ENCODE data around the gene SENP3. TPM values are rescaled to one million over a fixed set of nuclear protein-coding genes. Genes with fewer than 3 reads are reported as not detected.

The SENP3 gene
- total RNA-seq, 1 experiment from 2014 or later = 52.0 TPM

DNA sequence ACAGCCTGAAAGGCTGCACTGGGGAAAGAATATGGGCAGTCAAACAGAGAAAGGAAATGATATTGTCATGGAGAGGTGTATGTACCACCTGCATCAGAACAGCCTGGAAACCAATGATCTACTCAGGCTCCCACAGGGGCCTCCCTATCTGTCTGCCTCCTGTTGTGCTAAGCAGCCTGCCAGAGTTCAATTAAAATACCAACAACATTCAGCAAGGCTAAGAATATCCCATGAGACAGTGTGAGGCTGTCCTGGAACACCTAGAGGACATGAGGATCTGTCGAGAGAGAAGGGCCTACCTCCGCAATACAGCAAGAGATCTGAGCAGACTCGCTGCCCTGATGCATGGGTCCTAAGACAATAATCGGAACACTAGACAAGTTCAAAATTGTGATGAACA is 44.6 kb downstream of the SENP3 start:
- CTCF ChIA-PET = no interaction called here
- H3K4me3 Mint-ChIP-seq (ENCODE audit: low read depth, unreplicated experiment) = no peak overlapping the region
- BruUV-seq (replicated peaks) = no TSS peak
- DNase-seq = no peak
- H3K27me3 Mint-ChIP-seq (ENCODE audit: unreplicated experiment) = no peaks in the 10 kb centered on the region
- TF ChIP-seq, protein P1, sequence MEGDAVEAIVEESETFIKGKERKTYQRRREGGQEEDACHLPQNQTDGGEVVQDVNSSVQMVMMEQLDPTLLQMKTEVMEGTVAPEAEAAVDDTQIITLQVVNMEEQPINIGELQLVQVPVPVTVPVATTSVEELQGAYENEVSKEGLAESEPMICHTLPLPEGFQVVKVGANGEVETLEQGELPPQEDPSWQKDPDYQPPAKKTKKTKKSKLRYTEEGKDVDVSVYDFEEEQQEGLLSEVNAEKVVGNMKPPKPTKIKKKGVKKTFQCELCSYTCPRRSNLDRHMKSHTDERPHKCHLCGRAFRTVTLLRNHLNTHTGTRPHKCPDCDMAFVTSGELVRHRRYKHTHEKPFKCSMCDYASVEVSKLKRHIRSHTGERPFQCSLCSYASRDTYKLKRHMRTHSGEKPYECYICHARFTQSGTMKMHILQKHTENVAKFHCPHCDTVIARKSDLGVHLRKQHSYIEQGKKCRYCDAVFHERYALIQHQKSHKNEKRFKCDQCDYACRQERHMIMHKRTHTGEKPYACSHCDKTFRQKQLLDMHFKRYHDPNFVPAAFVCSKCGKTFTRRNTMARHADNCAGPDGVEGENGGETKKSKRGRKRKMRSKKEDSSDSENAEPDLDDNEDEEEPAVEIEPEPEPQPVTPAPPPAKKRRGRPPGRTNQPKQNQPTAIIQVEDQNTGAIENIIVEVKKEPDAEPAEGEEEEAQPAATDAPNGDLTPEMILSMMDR (IDR thresholded peaks at IDR 0.05; ENCODE audit: unreplicated experiment) = no peak
- peaks cover 46% of the 10 kb centered on the region for H3K36me3 Mint-ChIP-seq (ENCODE audit: insufficient read depth, unreplicated experiment)
- H3K9me3 Mint-ChIP-seq (ENCODE audit: low read depth, unreplicated experiment) = no peaks in the 10 kb centered on the region
- H3K4me1 Mint-ChIP-seq (ENCODE audit: low read depth, unreplicated experiment) = no peaks in the 10 kb centered on the region
- no peak overlapping the region for H3K27ac Mint-ChIP-seq (ENCODE audit: unreplicated experiment)
- intact Hi-C loops (cut with micrococcal nuclease; ENCODE audit: unreplicated experiment) = no loop called here

DNA sequence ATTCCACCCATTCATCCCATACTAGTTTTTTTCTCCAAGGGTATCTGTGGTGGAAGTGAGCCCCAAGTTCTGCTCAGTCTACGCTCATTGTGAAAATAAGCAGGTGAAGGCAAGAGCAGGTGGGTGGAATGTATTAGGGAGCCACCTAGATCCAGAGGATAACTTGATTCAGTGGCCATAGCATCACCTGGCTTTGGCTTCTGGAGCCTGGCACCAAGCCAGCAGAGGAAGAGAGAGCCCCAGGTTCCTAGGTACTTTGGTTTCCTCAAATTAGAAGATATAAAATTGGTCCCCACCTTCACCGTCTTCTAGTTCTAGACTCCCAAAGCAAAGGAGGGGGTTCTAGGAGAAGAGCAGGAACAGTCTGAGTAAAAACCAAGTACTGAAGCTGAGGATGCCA is 48.9 kb downstream of the SENP3 start:
- no peak for DNase-seq
- peaks cover 23% of the 10 kb centered on the region for H3K4me1 Mint-ChIP-seq (ENCODE audit: low read depth, unreplicated experiment)
- H3K27me3 Mint-ChIP-seq (ENCODE audit: unreplicated experiment) = no peaks in the 10 kb centered on the region
- H3K27ac Mint-ChIP-seq (ENCODE audit: unreplicated experiment) = no peak overlapping the region
- H3K36me3 Mint-ChIP-seq (ENCODE audit: insufficient read depth, unreplicated experiment) = peaks cover 32% of the 10 kb centered on the region
- H3K9me3 Mint-ChIP-seq (ENCODE audit: low read depth, unreplicated experiment) = no peaks in the 10 kb centered on the region
- TF ChIP-seq, protein P1 (IDR thresholded peaks at IDR 0.05; ENCODE audit: unreplicated experiment) = no peak
- H3K4me3 Mint-ChIP-seq (ENCODE audit: low read depth, unreplicated experiment) = no peak overlapping the region
- intact Hi-C loops (cut with micrococcal nuclease; ENCODE audit: unreplicated experiment) = no loop called here
- BruUV-seq (replicated peaks) = no TSS peak
- CTCF ChIA-PET = no interaction called here

DNA sequence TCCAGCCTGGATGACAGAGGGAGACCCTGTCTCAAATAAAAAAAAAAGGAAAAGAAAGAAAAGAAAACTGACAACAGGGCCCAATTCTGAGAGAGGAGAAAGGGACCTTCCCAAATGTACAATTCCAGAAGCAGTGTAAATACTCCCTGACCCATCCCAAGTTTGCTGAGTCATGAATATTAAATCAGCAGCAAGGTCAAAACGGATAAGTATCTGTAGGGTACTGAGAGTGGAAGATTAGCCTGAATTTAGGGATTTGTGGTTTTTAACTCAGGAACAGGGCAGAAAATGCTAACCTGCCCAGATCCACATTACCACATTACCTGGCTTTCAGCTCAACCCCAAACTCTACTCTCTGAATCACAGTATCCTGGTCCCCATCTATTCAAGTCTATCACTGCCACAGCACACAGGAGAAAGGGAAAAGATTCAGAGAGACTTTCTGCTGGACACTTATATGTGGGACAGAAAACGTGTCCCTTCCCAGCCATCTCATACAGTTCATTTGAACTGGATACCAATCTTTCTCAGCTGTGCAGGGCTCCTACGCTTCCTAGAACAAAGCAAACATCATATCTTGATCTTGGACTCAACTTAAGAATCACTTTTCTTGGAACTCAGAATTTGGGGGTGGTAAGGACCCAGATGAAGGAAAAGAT is 50.0 kb downstream of the SENP3 start:
- Mint-ChIP-seq H3K27me3 (ENCODE audit: unreplicated experiment) (no peaks in the 10 kb centered on the region), H3K4me3 (ENCODE audit: low read depth, unreplicated experiment) (peak overlapping the region; percentile 78), H3K27ac (ENCODE audit: unreplicated experiment) (peak overlapping the region; percentile 11), H3K9me3 (ENCODE audit: low read depth, unreplicated experiment) (no peaks in the 10 kb centered on the region), H3K4me1 (ENCODE audit: low read depth, unreplicated experiment) (peaks cover 23% of the 10 kb centered on the region), H3K36me3 (ENCODE audit: insufficient read depth, unreplicated experiment) (peaks cover 28% of the 10 kb centered on the region)
- BruUV-seq (replicated peaks) = no TSS peak
- intact Hi-C loops (cut with micrococcal nuclease; ENCODE audit: unreplicated experiment) = no loop called here
- CTCF ChIA-PET = no interaction called here
- TF ChIP-seq, protein P1 (IDR thresholded peaks at IDR 0.05; ENCODE audit: unreplicated experiment) = no peak
- DNase-seq = no peak

DNA sequence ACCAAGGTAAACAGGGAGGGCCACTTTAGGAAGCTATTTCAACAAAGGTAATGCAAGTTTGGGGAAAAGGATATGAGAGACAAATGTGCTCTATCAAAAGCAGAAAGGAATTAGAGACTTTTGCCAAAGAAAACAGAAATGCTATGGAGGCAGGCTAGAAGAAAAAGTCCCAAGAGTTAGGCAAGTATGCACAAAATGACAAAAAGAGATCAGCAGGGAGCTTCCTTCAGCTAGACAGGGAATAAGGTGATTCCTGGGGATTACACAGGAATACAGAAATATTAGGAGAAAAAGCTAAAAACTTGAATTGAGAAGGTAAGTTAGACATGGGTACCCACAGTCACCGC is 50.5 kb downstream of the SENP3 start:
- peaks cover 28% of the 10 kb centered on the region for H3K36me3 Mint-ChIP-seq (ENCODE audit: insufficient read depth, unreplicated experiment)
- peak overlapping the region; percentile 11 for H3K27ac Mint-ChIP-seq (ENCODE audit: unreplicated experiment)
- no TSS peak for BruUV-seq (replicated peaks)
- no peaks in the 10 kb centered on the region for H3K9me3 Mint-ChIP-seq (ENCODE audit: low read depth, unreplicated experiment)
- intact Hi-C loops (cut with micrococcal nuclease; ENCODE audit: unreplicated experiment) = no loop called here
- H3K4me3 Mint-ChIP-seq (ENCODE audit: low read depth, unreplicated experiment) = peak overlapping the region; percentile 78
- H3K27me3 Mint-ChIP-seq (ENCODE audit: unreplicated experiment) = no peaks in the 10 kb centered on the region
- TF ChIP-seq, protein P1 (IDR thresholded peaks at IDR 0.05; ENCODE audit: unreplicated experiment) = no peak
- H3K4me1 Mint-ChIP-seq (ENCODE audit: low read depth, unreplicated experiment) = peaks cover 23% of the 10 kb centered on the region
- DNase-seq = no peak
- CTCF ChIA-PET = no interaction called here
